ENCODE results near the gene PTTG1IP.

DNA sequence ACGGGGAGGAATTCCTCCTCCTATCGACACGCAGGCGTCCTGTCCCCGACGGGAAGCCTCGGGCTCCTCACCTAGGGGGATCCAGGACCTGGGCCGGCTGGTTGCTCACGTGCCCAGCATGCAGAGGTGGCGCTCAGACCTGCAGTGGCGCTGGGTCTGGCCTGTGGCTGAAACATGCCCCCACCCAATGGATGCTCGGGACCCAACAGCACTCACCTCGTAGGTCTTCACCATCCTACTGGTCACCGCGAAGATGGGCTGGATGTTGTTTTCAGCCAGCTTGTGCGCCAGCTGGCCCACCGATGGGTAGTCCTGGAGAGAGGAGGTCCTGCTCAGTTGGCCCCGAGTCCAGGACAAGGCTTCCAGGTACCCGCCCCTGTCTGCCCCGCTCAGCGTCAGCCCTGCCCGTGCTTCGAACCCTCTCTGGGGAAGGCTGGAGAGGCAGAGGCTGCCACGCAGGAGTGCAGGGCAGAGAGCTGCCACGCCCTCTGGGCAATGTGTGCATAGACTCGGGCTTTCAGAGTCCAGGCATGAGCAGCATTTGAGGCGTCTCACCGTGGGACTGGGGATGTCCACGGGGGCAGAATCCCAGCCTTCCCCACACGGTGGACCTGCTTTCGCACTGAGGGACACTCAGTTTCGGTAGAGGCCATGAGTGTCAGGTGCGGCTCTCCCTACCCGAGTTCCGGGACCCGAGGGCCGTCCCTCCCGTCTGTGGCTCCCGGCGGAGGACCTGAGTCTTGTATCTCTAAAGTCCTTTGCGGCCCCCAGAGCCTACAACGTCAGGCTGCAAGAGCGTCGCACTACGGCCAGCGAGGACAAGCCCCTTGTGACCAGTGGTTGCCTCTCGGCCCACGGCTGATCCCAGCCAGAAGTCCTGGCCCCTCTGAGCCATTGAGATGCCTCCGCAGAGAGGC is 25.6 kb upstream of the PTTG1IP start:
- TF ChIP-seq POLR2A (IDR thresholded peaks at IDR 0.05) (no peak), POLR2AphosphoS5 (IDR thresholded peaks at IDR 0.05) (no peak), EP300 (IDR thresholded peaks at IDR 0.05) (no peak)
- TF ChIP-seq, protein P1, sequence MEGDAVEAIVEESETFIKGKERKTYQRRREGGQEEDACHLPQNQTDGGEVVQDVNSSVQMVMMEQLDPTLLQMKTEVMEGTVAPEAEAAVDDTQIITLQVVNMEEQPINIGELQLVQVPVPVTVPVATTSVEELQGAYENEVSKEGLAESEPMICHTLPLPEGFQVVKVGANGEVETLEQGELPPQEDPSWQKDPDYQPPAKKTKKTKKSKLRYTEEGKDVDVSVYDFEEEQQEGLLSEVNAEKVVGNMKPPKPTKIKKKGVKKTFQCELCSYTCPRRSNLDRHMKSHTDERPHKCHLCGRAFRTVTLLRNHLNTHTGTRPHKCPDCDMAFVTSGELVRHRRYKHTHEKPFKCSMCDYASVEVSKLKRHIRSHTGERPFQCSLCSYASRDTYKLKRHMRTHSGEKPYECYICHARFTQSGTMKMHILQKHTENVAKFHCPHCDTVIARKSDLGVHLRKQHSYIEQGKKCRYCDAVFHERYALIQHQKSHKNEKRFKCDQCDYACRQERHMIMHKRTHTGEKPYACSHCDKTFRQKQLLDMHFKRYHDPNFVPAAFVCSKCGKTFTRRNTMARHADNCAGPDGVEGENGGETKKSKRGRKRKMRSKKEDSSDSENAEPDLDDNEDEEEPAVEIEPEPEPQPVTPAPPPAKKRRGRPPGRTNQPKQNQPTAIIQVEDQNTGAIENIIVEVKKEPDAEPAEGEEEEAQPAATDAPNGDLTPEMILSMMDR (IDR thresholded peaks at IDR 0.05) = no peak

All from sigmoid colon (tissue), 4 donors.